HG02852 (cell line): ENCODE measurements around the gene CLTCL1.
"Not testable (repeated sequence)": the region's sequence is repeated elsewhere in the genome, so short reads cannot be mapped to it uniquely, and the experiment has no call there.

Experiments
- ATAC-seq: cut with Tn5 transposase; IDR thresholded peaks from one replicate; pipeline ENCODE4 v1.9.1; 2021; ENCODE audit warnings: mild to moderate bottlenecking, moderate library complexity; ENCODE audit not compliant: unreplicated experiment

Gene CLTCL1

DNA sequence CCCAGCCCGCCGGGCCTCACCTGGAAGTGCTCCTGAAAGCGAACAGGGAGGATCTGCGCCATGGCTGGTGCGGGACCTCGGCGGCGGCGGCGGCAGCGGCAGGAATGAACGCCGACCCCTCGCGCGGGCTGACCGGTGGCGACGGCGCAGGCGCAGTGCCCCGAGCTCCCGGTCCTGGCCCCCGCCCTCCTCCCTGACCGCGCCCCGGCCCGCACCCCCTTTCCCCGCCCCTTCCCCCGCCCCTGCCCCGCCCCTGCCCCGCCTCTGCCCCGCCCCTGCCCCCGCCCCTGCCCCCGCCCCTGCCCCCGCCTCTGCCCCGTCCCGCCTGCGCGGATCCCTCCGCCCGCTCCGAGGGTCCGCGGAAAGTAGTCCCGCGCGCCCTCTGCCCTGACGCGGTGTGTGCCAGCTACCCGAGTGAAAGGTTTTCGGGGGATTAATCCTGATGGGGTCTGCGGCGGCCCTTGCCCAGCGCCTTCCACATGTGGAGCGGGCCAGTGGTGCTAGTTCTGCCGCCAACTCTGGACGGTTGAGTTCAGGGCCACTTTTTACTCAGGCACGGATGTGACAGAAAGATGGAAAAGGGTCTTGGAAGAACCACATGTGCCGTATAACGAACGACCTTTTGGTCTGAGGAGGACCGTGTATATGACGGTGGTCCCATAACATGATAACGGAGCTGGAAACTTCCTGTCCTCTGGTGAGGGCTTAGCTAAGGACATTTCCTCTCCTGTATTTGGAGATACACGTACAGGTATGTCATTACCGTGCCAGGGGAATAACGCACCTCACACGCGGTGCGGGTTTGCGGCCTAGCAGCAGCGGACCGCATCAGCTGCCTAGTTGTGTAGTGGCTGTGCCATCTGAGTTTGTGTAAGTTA lies at the start of gene CLTCL1:
TSS of gene CLTCL1 (minus strand) at position 140 of the 878 bp plus-strand sequence. CDS start at position 62, 78 bp downstream.
- peak; percentile 57 for ATAC-seq

DNA sequence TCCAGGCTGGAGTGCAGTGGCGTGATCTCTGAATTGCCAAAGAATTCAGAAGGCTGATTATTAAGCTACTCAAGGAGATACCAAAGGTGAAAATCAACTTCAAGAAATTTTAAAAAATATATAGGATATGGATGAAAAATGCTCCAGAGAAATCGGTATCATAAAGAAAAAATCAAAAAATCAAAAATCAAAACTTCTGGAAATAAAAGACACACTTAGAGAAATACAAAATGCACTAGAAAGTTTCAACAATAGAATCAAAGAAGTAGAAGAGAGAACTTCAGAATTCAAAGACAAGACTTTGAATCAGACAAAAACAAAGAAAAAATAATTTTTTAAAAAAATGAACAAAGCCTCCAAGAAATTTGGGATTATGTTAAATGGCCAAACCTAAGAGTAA lies 45.6 kb upstream of the CLTCL1 start:
- no peak for ATAC-seq

- ATAC-seq = no peak
Observed at GRCh38 chr22:19336133-19337075, 44.9 kb upstream of the CLTCL1 start.

GRCh38 chr22:19331975-19332374 lies 40.5 kb upstream of the CLTCL1 start:
- no peak for ATAC-seq

DNA sequence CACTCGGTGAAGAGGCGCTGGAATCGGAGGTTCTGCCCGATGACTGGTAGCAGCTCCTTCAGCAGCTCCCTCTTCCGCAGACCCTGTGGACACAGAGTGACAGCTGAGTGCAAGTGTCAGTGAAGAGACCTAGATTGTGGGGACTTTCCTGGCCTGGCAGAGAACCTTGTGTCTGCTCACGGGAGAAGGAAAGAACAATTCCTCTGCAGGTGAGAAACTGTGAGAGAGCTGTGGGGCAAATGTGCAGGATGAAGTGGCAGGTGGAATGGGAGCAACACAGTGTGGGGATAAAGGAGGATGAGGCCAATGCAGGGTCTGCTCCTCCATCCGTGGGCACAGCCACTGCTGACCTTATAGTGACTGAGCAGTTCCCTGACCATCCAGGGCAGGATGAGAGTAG lies 40.0 kb upstream of the CLTCL1 start:
- ATAC-seq = no peak

GRCh38 chr22:19330865-19331418 lies 39.4 kb upstream of the CLTCL1 start:
- no peak for ATAC-seq

GRCh38 chr22:19330205-19330604 lies 38.7 kb upstream of the CLTCL1 start:
- ATAC-seq = not testable (repeated sequence)

DNA sequence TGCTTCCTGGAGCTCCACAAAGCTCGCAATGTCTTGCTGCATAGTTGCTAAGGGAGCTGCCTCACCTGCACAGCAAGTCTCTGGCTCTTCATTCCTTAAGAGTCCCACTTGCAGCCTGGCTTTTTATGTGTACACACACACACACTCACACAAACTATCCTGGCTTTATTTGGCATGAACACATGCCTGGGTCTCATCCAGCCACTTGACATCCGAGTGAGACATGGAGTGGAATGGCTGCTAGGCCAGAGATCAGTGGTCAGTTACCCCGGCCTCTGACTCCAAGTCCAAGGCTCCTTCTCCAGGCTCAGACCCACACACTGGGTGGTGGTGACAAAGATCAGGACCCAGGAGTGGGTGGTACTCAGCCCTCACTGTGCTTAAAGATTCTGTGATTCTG lies 37.9 kb upstream of the CLTCL1 start:
- no peak for ATAC-seq

GRCh38 chr22:19325296-19325948 lies 33.9 kb upstream of the CLTCL1 start:
- ATAC-seq = no peak

DNA sequence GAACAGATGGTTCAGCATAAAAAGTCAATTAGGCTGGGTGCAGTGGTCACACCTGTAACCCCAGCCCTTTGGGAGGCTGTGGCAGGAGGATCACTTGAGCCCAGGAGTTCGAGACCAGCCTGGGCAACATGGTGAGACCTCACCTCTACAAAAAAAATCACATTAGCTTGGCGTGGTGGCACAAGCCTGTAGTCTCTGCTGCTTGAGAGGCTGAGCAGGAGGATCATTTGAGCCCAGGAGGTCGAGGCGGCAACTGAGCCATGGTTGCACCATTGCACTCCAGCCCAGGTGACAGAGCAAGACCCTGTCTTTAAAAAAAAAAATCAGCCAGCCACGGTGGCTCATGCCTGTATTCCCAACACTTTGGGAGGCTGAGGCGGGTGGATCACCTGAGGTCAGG lies 31.9 kb upstream of the CLTCL1 start:
- ATAC-seq = not testable (repeated sequence)

GRCh38 chr22:19321757-19322156 lies 30.2 kb upstream of the CLTCL1 start:
- no peak for ATAC-seq

DNA sequence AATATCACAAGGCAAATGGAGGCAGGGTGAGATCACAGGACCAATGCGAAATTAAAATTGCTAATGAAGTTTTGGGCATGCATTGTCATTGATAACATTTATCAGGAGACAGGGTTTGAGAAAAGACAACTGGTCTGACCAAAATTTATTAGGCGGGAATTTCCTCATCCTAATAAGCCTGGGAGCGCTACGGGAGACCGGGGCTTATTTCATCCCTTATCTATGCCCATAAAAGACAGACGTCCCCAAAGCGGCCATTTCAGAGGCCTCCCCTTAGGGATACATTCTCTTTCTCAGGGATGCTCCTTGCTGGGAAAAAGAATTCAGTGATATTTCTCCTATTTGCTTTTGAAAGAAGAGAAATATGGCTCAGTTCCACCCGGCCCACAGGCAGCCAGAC lies 28.6 kb upstream of the CLTCL1 start:
- not testable (repeated sequence) for ATAC-seq

DNA sequence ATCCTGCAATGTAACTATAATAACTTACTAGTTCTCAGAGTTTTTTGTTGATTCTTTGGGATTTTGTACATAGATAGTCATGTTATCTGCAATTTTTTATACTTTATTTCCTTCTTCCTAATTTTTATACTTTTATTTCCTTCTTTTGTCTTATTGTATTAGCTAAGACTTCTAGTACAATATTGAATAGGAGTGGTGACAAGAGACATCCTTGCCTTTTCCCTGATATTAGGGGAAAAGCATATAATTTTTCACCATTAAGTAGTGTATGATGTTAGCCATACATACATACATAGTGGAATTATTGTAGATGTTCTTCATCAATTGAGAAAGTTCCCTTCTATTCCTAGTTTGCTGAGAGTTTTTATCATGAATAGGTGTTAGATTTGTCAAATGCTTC lies 27.8 kb upstream of the CLTCL1 start:
- no peak for ATAC-seq

- ATAC-seq = no peak
Observed at GRCh38 chr22:19317865-19318264, 26.3 kb upstream of the CLTCL1 start.

GRCh38 chr22:19307872-19308271 lies 16.4 kb upstream of the CLTCL1 start:
- no peak for ATAC-seq

GRCh38 chr22:19306535-19306934 lies 15.0 kb upstream of the CLTCL1 start:
- not testable (repeated sequence) for ATAC-seq

DNA sequence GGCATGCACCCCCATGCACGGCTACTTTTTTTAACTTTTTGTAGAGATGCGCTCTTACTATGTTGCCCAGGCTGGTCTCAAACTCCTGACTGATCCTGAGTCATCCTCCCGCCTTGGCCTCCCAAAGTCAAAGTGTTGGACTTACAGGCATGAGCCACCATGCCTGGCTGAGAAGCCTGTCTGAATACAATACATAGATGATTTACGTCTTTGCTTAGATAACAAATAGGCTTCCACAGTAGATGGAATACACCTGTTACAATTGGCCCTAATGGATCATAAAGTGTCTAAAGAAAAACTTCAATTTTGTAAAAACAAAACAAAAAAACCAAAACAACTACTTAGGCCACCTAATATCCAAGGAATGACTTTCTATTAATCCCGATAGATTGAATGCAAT lies 13.0 kb upstream of the CLTCL1 start:
- no peak for ATAC-seq

- ATAC-seq = no peak
Observed at GRCh38 chr22:19303785-19304184, 12.3 kb upstream of the CLTCL1 start.

DNA sequence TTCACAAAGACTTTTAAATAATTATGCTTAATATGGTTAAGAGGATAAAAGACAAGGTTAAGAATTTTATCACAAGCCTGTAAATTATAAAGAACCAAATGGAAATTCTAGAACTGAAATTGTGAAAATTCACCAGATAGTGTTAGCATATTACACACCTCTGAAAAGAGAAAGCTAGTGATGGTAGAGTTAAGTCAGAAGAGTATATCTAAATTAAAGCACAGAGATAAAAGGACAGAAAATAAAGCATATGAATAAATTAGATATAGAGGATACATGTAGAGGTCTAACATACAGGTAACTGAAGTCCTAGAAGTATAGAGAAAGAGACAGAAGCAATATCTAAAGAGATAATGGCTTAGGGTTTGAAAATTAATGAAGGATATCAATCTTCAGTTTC lies 4.2 kb upstream of the CLTCL1 start:
- no peak for ATAC-seq

DNA sequence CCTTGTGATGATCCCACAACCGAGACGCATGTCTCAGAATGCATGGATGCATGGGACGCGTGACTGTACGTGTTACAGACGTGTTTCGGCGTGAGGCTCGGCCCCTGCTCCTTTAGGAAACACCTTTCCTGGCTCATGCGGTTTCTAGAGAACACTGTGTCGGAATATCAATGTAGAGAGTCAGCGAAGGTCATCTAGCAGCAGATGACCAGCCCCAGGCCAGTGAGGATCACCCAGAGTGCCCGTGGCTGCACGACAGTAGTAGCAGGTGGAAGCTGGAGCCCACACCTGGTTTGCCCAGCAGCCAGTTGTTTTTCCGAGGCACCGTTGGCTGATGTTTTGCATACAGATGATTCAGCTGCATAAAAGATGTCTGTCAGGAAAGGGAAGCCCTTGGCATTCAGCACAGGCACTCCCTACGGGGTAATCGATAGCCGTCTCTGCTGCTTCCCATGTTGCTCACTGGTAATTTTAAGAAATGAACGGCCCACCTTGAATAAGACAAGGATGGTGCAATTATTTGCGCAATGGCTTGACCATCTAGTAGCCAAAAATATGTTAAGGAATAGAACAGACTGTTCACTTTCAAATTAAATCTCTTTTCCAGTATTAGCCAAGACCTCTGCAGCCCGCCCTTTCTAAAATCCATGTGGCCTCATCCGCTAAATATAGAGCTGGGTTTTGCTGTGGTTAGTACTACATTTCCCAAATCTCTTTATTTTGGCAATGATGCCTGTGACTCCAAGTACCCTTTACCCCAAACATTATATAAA lies 1.1 kb upstream of the CLTCL1 start:
- no peak for ATAC-seq
